Fibroblast of lung (primary cell): ENCODE results near the gene CASP7. TPM values are rescaled to one million over a fixed set of nuclear protein-coding genes. Genes with fewer than 3 reads are reported as not detected.

ENCODE experiments used
- DNase-seq, 2 donors: peaks; one replicate each; pipeline versions ENCODE4 v3.0.0 to v3.0.0-alpha.2; 2010; ENCODE audit warnings: low read depth in 2 of 2
- H2AFZ ChIP-seq: 2 replicates; pipeline ENCODE4 v1.5.1; 2012; ENCODE audit warnings: low read length, control low read depth, inconsistent platforms
- H3K27ac ChIP-seq: 2 replicates; pipeline ENCODE4 v1.5.1; 2011; ENCODE audit warnings: low read length, control low read depth; ENCODE audit not compliant: insufficient read depth
- H3K27me3 ChIP-seq: 2 replicates; pipeline ENCODE4 v1.5.1; 2011; ENCODE audit warnings: mild to moderate bottlenecking, low read length; ENCODE audit not compliant: control insufficient read depth, insufficient read depth
- H3K36me3 ChIP-seq: 2 replicates; pipeline ENCODE4 v1.5.1; 2011; ENCODE audit warnings: low read length; ENCODE audit not compliant: control insufficient read depth, insufficient read depth
- H3K4me1 ChIP-seq: 2 replicates; pipeline ENCODE4 v1.5.1; 2011; ENCODE audit warnings: low read length; ENCODE audit not compliant: control insufficient read depth, insufficient read depth; ENCODE audit errors: extremely low read depth
- H3K4me2 ChIP-seq: 2 replicates; pipeline ENCODE4 v1.5.1; 2011; ENCODE audit warnings: low read length, control low read depth; ENCODE audit not compliant: insufficient read depth; ENCODE audit errors: extremely low read depth
- H3K4me3 ChIP-seq, 4 experiments: fragments of 200-600 bp in 1 of 4; sonication (generic) in 1 of 4; replicated peaks in 1 of 4; 2 replicates each; pipeline ENCODE4 v1.5.1; 2011 to 2016; ENCODE audit warnings: low read length in 4 of 4, low read depth in 3 of 4, mild to moderate bottlenecking in 3 of 4, control low read depth in 2 of 4, inconsistent platforms in 1 of 4, mixed read lengths in 1 of 4; ENCODE audit not compliant: insufficient read depth in 1 of 4; ENCODE audit errors: control extremely low read depth in 1 of 4
- H3K79me2 ChIP-seq: 2 replicates; pipeline ENCODE4 v1.5.1; 2012; ENCODE audit warnings: mild to moderate bottlenecking, low read length, inconsistent platforms; ENCODE audit not compliant: control insufficient read depth, insufficient read depth
- H3K9ac ChIP-seq: 2 replicates; pipeline ENCODE4 v1.5.1; 2011; ENCODE audit warnings: mild to moderate bottlenecking, low read length, control low read depth; ENCODE audit not compliant: insufficient read depth
- H3K9me3 ChIP-seq: 2 replicates; pipeline ENCODE4 v1.5.1; 2012; ENCODE audit warnings: low read depth, low read length; ENCODE audit not compliant: control insufficient read depth, insufficient read depth
- H4K20me1 ChIP-seq: 2 replicates; pipeline ENCODE4 v1.5.1; 2011; ENCODE audit warnings: low read length; ENCODE audit not compliant: control insufficient read depth, insufficient read depth; ENCODE audit errors: extremely low read depth
- EZH2 ChIP-seq: IDR thresholded peaks from 2 replicates; pipeline ENCODE4 v1.5.1; 2012; ENCODE audit warnings: low read length, control low read depth, mild to moderate bottlenecking; ENCODE audit errors: missing control alignments
- polyA plus RNA-seq, 2 donors: library from polyadenylated mRNA; depleted of rRNA in 1 of 2; stranded (reverse) in 1 of 2; unstranded in 1 of 2; fragments of >200 nt; gene quantifications; 2 replicates each; pipeline ENCODE4 v1.2.1, GENCODE V29; 2011 to 2012; ENCODE audit warnings: missing spikeins in 1 of 2
- total RNA-seq: library from RNA; depleted of rRNA; stranded (reverse); fragments of >200 nt; gene quantifications from 2 replicates; pipeline ENCODE4 v1.2.1, GENCODE V29; 2014
- TF ChIP-seq, protein P1 (sequence below), 2 donors: IDR thresholded peaks in 1 of 2; conservative IDR thresholded peaks in 1 of 2; 1 replicate in 1 of 2; 2 replicates in 1 of 2; pipeline ENCODE4 v1.5.1; 2011 to 2012; ENCODE audit warnings: low read length in 2 of 2, control low read depth in 1 of 2, inconsistent platforms in 1 of 2, low read depth in 1 of 2, mild to moderate bottlenecking in 1 of 2

The CASP7 gene
- total and polyA plus RNA-seq, 2 donors (not counting 1 experiment from before 2014, with no cell fraction given), result 27.0 to 28.9 TPM

DNA sequence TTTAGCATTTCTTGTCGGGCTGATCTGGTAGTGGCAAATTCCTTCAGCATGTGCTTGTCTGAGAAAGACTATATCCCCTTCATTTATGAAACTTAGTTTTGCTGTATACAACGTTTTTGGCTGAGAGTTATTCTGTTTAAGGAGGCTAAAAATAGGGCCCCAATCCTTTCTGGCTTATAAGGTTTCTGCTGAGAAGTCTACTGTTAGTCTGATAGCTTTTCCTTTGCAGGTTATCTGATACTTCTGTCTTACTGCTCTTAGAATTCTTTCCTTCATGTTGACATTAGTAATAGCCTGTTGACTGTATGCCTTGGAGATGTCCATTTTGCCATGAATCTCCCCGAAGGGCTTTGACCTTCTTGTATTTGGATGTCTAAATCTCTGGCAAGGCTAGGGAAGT lies 9.9 kb downstream of the CASP7 start:
- Histone ChIP-seq H3K79me2 (peaks cover 46% of the 10 kb centered on the region), H3K27me3 (no peaks in the 10 kb centered on the region), H3K9ac (no peak overlapping the region), H3K4me2 (no peak overlapping the region), H3K27ac (no peak overlapping the region), H2AFZ (no peak overlapping the region), H3K9me3 (no peaks in the 10 kb centered on the region), H4K20me1 (no peaks in the 10 kb centered on the region), H3K4me3 (no peak overlapping the region), H3K36me3 (no peaks in the 10 kb centered on the region), H3K4me1 (no peaks in the 10 kb centered on the region)
- TF ChIP-seq EZH2, result no peak
- TF ChIP-seq, protein P1, sequence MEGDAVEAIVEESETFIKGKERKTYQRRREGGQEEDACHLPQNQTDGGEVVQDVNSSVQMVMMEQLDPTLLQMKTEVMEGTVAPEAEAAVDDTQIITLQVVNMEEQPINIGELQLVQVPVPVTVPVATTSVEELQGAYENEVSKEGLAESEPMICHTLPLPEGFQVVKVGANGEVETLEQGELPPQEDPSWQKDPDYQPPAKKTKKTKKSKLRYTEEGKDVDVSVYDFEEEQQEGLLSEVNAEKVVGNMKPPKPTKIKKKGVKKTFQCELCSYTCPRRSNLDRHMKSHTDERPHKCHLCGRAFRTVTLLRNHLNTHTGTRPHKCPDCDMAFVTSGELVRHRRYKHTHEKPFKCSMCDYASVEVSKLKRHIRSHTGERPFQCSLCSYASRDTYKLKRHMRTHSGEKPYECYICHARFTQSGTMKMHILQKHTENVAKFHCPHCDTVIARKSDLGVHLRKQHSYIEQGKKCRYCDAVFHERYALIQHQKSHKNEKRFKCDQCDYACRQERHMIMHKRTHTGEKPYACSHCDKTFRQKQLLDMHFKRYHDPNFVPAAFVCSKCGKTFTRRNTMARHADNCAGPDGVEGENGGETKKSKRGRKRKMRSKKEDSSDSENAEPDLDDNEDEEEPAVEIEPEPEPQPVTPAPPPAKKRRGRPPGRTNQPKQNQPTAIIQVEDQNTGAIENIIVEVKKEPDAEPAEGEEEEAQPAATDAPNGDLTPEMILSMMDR (conservative IDR thresholded peaks at IDR 0.05 in 1 of 2, IDR thresholded peaks at IDR 0.05 in 1 of 2; ENCODE audit: low read depth in 1 of 2, low read length in 2 of 2), result no peak
- no peak for DNase-seq

DNA sequence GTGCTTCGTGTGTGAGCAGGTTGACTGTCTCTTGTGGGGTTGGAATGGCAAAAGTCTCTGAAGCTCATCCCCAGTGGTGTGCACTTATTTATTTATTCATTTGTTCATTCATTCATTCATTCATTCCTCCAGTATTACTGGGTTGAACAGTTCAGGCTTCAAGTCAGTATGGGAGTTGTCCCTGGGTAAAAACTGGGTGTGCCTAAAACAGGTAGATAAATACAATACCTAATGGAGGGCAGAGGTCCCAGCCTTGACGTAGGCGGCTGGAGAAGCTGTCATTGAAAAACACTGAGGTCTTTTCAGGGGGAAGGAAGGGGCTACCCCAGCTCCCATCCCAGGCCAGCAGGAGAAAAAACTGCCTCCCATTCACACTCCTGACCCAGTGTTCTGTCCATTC lies 11.0 kb downstream of the CASP7 start:
- no peaks in the 10 kb centered on the region for H3K9me3 ChIP-seq
- no peak overlapping the region for H3K4me2 ChIP-seq
- no peaks in the 10 kb centered on the region for H4K20me1 ChIP-seq
- no peak overlapping the region for H2AFZ ChIP-seq
- TF ChIP-seq, protein P1 (conservative IDR thresholded peaks at IDR 0.05 in 1 of 2, IDR thresholded peaks at IDR 0.05 in 1 of 2; ENCODE audit: low read depth in 1 of 2, low read length in 2 of 2), result no peak
- no peak for TF ChIP-seq EZH2
- H3K79me2 ChIP-seq, result peaks cover 43% of the 10 kb centered on the region
- H3K27me3 ChIP-seq, result no peaks in the 10 kb centered on the region
- no peak overlapping the region for H3K9ac ChIP-seq
- H3K4me3 ChIP-seq, result no peak overlapping the region
- H3K4me1 ChIP-seq, result no peaks in the 10 kb centered on the region
- no peak overlapping the region for H3K27ac ChIP-seq
- no peaks in the 10 kb centered on the region for H3K36me3 ChIP-seq
- DNase-seq, result no peak

DNA sequence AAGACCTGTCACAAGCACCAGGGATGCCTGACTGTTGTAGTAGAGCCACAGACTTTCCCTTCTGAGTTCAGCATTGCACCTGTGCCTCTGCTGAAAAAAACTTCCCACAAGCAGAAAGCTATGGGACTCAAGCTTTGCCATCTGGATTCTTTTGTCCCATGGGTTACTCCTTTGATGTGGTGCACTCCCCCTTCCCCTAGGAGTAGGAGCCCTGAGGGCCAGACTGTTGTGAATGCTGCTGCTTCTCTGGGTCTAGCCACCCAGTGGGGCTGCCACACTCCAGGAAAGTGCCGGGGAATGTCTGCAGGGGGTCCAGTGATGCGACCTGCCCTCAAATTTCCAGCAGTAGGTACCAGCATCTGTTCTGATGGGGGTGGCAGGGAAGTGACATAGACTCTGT lies 11.7 kb downstream of the CASP7 start:
- Histone ChIP-seq H3K27ac (no peak overlapping the region), H3K4me2 (no peak overlapping the region), H3K36me3 (no peaks in the 10 kb centered on the region), H4K20me1 (no peaks in the 10 kb centered on the region), H3K4me1 (no peaks in the 10 kb centered on the region), H3K9ac (no peak overlapping the region), H3K4me3 (no peak overlapping the region), H3K27me3 (no peaks in the 10 kb centered on the region), H2AFZ (no peak overlapping the region), H3K9me3 (no peaks in the 10 kb centered on the region), H3K79me2 (peaks cover 39% of the 10 kb centered on the region)
- DNase-seq, result no peak
- TF ChIP-seq, protein P1 (conservative IDR thresholded peaks at IDR 0.05 in 1 of 2, IDR thresholded peaks at IDR 0.05 in 1 of 2; ENCODE audit: low read depth in 1 of 2, low read length in 2 of 2), result no peak
- TF ChIP-seq EZH2, result no peak
